Fibroblast of lung (primary cell): Measurements from ENCODE around the gene INTS7. TPM values are rescaled to one million over a fixed set of nuclear protein-coding genes. Genes with fewer than 3 reads are reported as not detected.

Experiments used
- DNase-seq, 2 donors: peaks; one replicate each; pipeline versions ENCODE4 v3.0.0 to v3.0.0-alpha.2; 2010; ENCODE audit warnings: low read depth in 2 of 2
- H2AFZ ChIP-seq: 2 replicates; pipeline ENCODE4 v1.5.1; 2012; ENCODE audit warnings: low read length, control low read depth, inconsistent platforms
- H3K27ac ChIP-seq: 2 replicates; pipeline ENCODE4 v1.5.1; 2011; ENCODE audit warnings: low read length, control low read depth; ENCODE audit not compliant: insufficient read depth
- H3K27me3 ChIP-seq: 2 replicates; pipeline ENCODE4 v1.5.1; 2011; ENCODE audit warnings: mild to moderate bottlenecking, low read length; ENCODE audit not compliant: control insufficient read depth, insufficient read depth
- H3K36me3 ChIP-seq: 2 replicates; pipeline ENCODE4 v1.5.1; 2011; ENCODE audit warnings: low read length; ENCODE audit not compliant: control insufficient read depth, insufficient read depth
- H3K4me1 ChIP-seq: 2 replicates; pipeline ENCODE4 v1.5.1; 2011; ENCODE audit warnings: low read length; ENCODE audit not compliant: control insufficient read depth, insufficient read depth; ENCODE audit errors: extremely low read depth
- H3K4me2 ChIP-seq: 2 replicates; pipeline ENCODE4 v1.5.1; 2011; ENCODE audit warnings: low read length, control low read depth; ENCODE audit not compliant: insufficient read depth; ENCODE audit errors: extremely low read depth
- H3K4me3 ChIP-seq, 4 experiments: fragments of 200-600 bp in 1 of 4; sonication (generic) in 1 of 4; replicated peaks in 1 of 4; 2 replicates each; pipeline ENCODE4 v1.5.1; 2011 to 2016; ENCODE audit warnings: low read length in 4 of 4, low read depth in 3 of 4, mild to moderate bottlenecking in 3 of 4, control low read depth in 2 of 4, inconsistent platforms in 1 of 4, mixed read lengths in 1 of 4; ENCODE audit not compliant: insufficient read depth in 1 of 4; ENCODE audit errors: control extremely low read depth in 1 of 4
- H3K79me2 ChIP-seq: 2 replicates; pipeline ENCODE4 v1.5.1; 2012; ENCODE audit warnings: mild to moderate bottlenecking, low read length, inconsistent platforms; ENCODE audit not compliant: control insufficient read depth, insufficient read depth
- H3K9ac ChIP-seq: 2 replicates; pipeline ENCODE4 v1.5.1; 2011; ENCODE audit warnings: mild to moderate bottlenecking, low read length, control low read depth; ENCODE audit not compliant: insufficient read depth
- H3K9me3 ChIP-seq: 2 replicates; pipeline ENCODE4 v1.5.1; 2012; ENCODE audit warnings: low read depth, low read length; ENCODE audit not compliant: control insufficient read depth, insufficient read depth
- H4K20me1 ChIP-seq: 2 replicates; pipeline ENCODE4 v1.5.1; 2011; ENCODE audit warnings: low read length; ENCODE audit not compliant: control insufficient read depth, insufficient read depth; ENCODE audit errors: extremely low read depth
- EZH2 ChIP-seq: IDR thresholded peaks from 2 replicates; pipeline ENCODE4 v1.5.1; 2012; ENCODE audit warnings: low read length, control low read depth, mild to moderate bottlenecking; ENCODE audit errors: missing control alignments
- polyA plus RNA-seq, 2 donors: library from polyadenylated mRNA; depleted of rRNA in 1 of 2; stranded (reverse) in 1 of 2; unstranded in 1 of 2; fragments of >200 nt; gene quantifications; 2 replicates each; pipeline ENCODE4 v1.2.1, GENCODE V29; 2011 to 2012; ENCODE audit warnings: missing spikeins in 1 of 2
- total RNA-seq: library from RNA; depleted of rRNA; stranded (reverse); fragments of >200 nt; gene quantifications from 2 replicates; pipeline ENCODE4 v1.2.1, GENCODE V29; 2014
- TF ChIP-seq, protein P1 (sequence below), 2 donors: IDR thresholded peaks in 1 of 2; conservative IDR thresholded peaks in 1 of 2; 1 replicate in 1 of 2; 2 replicates in 1 of 2; pipeline ENCODE4 v1.5.1; 2011 to 2012; ENCODE audit warnings: low read length in 2 of 2, control low read depth in 1 of 2, inconsistent platforms in 1 of 2, low read depth in 1 of 2, mild to moderate bottlenecking in 1 of 2

The INTS7 gene
- total and polyA plus RNA-seq, 2 donors (not counting 1 experiment from before 2014, with no cell fraction given), result 20.6 to 23.7 TPM

DNA sequence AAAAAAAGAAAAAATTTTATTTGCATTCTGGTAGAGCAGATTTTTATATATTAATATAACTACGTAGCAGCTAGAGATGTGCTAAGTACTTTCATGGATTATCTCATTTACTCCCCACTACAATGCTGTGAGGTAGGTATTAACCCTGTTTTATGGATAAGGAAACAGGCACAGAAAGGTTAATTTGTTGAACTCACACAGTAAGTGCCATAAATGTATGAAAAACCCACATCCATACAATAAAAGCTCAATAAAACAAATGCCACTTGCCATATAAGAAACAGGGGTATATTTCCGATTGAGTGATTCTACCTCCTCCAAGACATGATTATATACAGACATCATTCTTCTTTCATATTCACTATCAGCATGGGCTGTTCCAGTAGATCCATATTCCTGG lies 83.1 kb downstream of the INTS7 start:
- no peaks in the 10 kb centered on the region for H3K79me2 ChIP-seq
- no peaks in the 10 kb centered on the region for H4K20me1 ChIP-seq
- H3K9ac ChIP-seq, result no peak overlapping the region
- H3K4me3 ChIP-seq, result no peak overlapping the region
- no peak overlapping the region for H3K27ac ChIP-seq
- H3K4me1 ChIP-seq, result no peaks in the 10 kb centered on the region
- DNase-seq, result no peak
- no peak for TF ChIP-seq EZH2
- TF ChIP-seq, protein P1, sequence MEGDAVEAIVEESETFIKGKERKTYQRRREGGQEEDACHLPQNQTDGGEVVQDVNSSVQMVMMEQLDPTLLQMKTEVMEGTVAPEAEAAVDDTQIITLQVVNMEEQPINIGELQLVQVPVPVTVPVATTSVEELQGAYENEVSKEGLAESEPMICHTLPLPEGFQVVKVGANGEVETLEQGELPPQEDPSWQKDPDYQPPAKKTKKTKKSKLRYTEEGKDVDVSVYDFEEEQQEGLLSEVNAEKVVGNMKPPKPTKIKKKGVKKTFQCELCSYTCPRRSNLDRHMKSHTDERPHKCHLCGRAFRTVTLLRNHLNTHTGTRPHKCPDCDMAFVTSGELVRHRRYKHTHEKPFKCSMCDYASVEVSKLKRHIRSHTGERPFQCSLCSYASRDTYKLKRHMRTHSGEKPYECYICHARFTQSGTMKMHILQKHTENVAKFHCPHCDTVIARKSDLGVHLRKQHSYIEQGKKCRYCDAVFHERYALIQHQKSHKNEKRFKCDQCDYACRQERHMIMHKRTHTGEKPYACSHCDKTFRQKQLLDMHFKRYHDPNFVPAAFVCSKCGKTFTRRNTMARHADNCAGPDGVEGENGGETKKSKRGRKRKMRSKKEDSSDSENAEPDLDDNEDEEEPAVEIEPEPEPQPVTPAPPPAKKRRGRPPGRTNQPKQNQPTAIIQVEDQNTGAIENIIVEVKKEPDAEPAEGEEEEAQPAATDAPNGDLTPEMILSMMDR (conservative IDR thresholded peaks at IDR 0.05 in 1 of 2, IDR thresholded peaks at IDR 0.05 in 1 of 2; ENCODE audit: low read depth in 1 of 2, low read length in 2 of 2), result no peak
- H3K27me3 ChIP-seq, result no peaks in the 10 kb centered on the region
- no peaks in the 10 kb centered on the region for H3K36me3 ChIP-seq
- no peak overlapping the region for H3K4me2 ChIP-seq
- no peak overlapping the region for H2AFZ ChIP-seq
- no peaks in the 10 kb centered on the region for H3K9me3 ChIP-seq

DNA sequence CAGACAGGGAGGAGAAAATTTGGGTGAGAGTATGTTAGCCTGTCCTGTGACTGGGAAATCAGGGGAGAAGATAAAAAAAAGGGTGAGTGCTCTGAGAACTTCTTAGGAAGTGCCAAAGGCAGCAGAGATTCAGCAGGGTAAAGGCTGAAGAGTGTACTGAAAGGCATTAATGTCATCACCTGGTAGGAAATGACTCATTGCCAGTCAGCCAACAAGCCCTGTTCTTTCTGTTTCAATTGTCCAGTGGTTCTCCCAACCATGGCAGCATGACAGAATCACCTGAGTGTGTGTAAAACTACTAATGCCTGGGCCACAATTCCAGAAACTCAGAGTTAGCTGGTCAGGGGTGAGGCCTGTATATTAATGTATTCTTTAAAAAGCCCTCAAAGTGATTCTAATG lies 83.5 kb downstream of the INTS7 start:
- no peak for TF ChIP-seq EZH2
- TF ChIP-seq, protein P1 (conservative IDR thresholded peaks at IDR 0.05 in 1 of 2, IDR thresholded peaks at IDR 0.05 in 1 of 2; ENCODE audit: low read depth in 1 of 2, low read length in 2 of 2), result no peak
- H3K4me1 ChIP-seq, result no peaks in the 10 kb centered on the region
- H3K9ac ChIP-seq, result no peak overlapping the region
- no peak overlapping the region for H3K4me3 ChIP-seq
- H3K27ac ChIP-seq, result no peak overlapping the region
- no peak overlapping the region for H2AFZ ChIP-seq
- no peaks in the 10 kb centered on the region for H3K79me2 ChIP-seq
- no peaks in the 10 kb centered on the region for H3K36me3 ChIP-seq
- peak; percentile 11 to 60 for DNase-seq
- H3K9me3 ChIP-seq, result no peaks in the 10 kb centered on the region
- no peaks in the 10 kb centered on the region for H4K20me1 ChIP-seq
- H3K4me2 ChIP-seq, result no peak overlapping the region
- no peaks in the 10 kb centered on the region for H3K27me3 ChIP-seq

DNA sequence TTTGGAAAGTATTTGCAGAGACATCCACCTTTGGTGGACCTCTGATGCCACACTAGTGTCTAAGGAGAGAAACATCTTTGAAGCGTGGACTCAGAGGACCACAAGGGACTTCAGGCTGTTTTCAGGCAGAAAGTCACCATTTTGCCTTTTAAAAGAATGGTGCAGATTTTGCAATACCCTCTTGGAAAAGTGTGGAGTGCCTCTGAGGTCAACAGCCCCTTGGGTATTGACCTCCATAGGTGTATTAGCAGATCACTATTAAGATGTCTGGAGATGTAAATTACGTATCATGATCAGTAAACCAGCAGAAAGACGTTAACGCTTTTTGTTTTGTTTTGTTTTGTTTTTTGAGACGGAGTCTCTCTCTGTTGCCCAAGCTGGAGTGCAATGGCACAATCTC lies 87.0 kb downstream of the INTS7 start:
- Histone ChIP-seq H3K36me3 (no peaks in the 10 kb centered on the region), H3K4me2 (no peak overlapping the region), H3K27ac (no peak overlapping the region), H3K4me1 (no peaks in the 10 kb centered on the region), H2AFZ (no peak overlapping the region), H3K9ac (no peak overlapping the region), H3K4me3 (no peak overlapping the region), H3K9me3 (no peaks in the 10 kb centered on the region), H3K27me3 (no peaks in the 10 kb centered on the region), H4K20me1 (no peaks in the 10 kb centered on the region), H3K79me2 (no peaks in the 10 kb centered on the region)
- TF ChIP-seq EZH2, result no peak
- TF ChIP-seq, protein P1 (conservative IDR thresholded peaks at IDR 0.05 in 1 of 2, IDR thresholded peaks at IDR 0.05 in 1 of 2; ENCODE audit: low read depth in 1 of 2, low read length in 2 of 2), result no peak
- DNase-seq, result no peak
